ENCODE results near the gene MPV17L2.

- TF ChIP-seq CTCF (IDR thresholded peaks at IDR 0.05) = peak; percentile 51
- TF ChIP-seq POLR2AphosphoS2 (conservative IDR thresholded peaks at IDR 0.05; ENCODE audit: low read length) = no peak
- no peak for TF ChIP-seq POLR2A (IDR thresholded peaks at IDR 0.05; ENCODE audit: low read length)
- no peak for TF ChIP-seq HDAC2 (IDR thresholded peaks at IDR 0.05)
- TF ChIP-seq NPAS2 (CRISPR knock-in tag; IDR thresholded peaks at IDR 0.05; ENCODE audit: borderline replicate concordance) = no peak
- TF ChIP-seq USF2 (IDR thresholded peaks at IDR 0.05) = no peak
- TF ChIP-seq MAX (IDR thresholded peaks at IDR 0.05) = no peak
- TF ChIP-seq JUN (IDR thresholded peaks at IDR 0.05) = no peak
- TF ChIP-seq CHD2 (IDR thresholded peaks at IDR 0.05; ENCODE audit: low read length, partially characterized antibody) = no peak
- TF ChIP-seq EP300 (IDR thresholded peaks at IDR 0.05) = no peak
- no peak for TF ChIP-seq CBX8 (IDR thresholded peaks at IDR 0.05)
- TF ChIP-seq ELK1 (IDR thresholded peaks at IDR 0.05; ENCODE audit: low read depth, low read length) = no peak
Measured at GRCh38 chr19:18167975-18168645, 24.9 kb upstream of the MPV17L2 start.

Data from A549 (cell line).